ENCODE measurements around the gene C6orf62. TPM values are rescaled to one million over a fixed set of nuclear protein-coding genes. Genes with fewer than 3 reads are reported as not detected.

Gene C6orf62
- total and polyA plus RNA-seq, 4 donors, result 29.6 to 58.6 (median 49.4) TPM

GRCh38 chr6:24699521-24700359, 19.2 kb downstream of the C6orf62 start:
- no peak overlapping the region for H3K9ac ChIP-seq (ENCODE audit: low read depth in 1 of 2, low read length in 2 of 2)
- 44% methylated on average over 3 of the region's 3 CpGs for WGBS
- H3K36me3 ChIP-seq (ENCODE audit: control insufficient read depth in 4 of 4, insufficient read depth in 3 of 4, low read depth in 1 of 4, low read length in 3 of 4), result peaks cover 7 to 43% (median 20%) of the 10 kb centered on the region in 4 donors
- H3K27me3 ChIP-seq (ENCODE audit: control insufficient read depth in 4 of 4, insufficient read depth in 4 of 4, low read length in 3 of 4), result no peaks in the 10 kb centered on the region
- no peak overlapping the region for H3K4me3 ChIP-seq (ENCODE audit: low read depth in 1 of 3, low read length in 3 of 3)
- H3K4me1 ChIP-seq (ENCODE audit: control insufficient read depth in 4 of 4, insufficient read depth in 4 of 4, low read length in 3 of 4), result peaks cover 0 to 6% (median 3%) of the 10 kb centered on the region in 4 donors
- H3K27ac ChIP-seq (ENCODE audit: low read depth in 1 of 2, low read length in 2 of 2), result no peak overlapping the region
- H3K9me3 ChIP-seq (ENCODE audit: control insufficient read depth in 4 of 4, low read length in 3 of 4), result no peaks in the 10 kb centered on the region
- DNase-seq (ENCODE audit: low spot score), result no peak
- no peak for TF ChIP-seq RAD21 (IDR thresholded peaks at IDR 0.05)
- TF ChIP-seq HNF4G (IDR thresholded peaks at IDR 0.05), result no peak
- TF ChIP-seq YY1 (IDR thresholded peaks at IDR 0.05), result no peak
- no peak for TF ChIP-seq RXRA (IDR thresholded peaks at IDR 0.05)
- no peak for TF ChIP-seq HNF4A (conservative IDR thresholded peaks at IDR 0.05)
- TF ChIP-seq GABPA (IDR thresholded peaks at IDR 0.05 in 1 of 2, conservative IDR thresholded peaks at IDR 0.05 in 1 of 2), result no peak
- no peak for TF ChIP-seq MAX (IDR thresholded peaks at IDR 0.05)
- no peak for TF ChIP-seq NR2F2 (IDR thresholded peaks at IDR 0.05)
- no peak for TF ChIP-seq JUND (IDR thresholded peaks at IDR 0.05)
- no peak for TF ChIP-seq EGR1 (IDR thresholded peaks at IDR 0.05; ENCODE audit: low read depth in 2 of 2)
- no peak for TF ChIP-seq TAF1 (conservative IDR thresholded peaks at IDR 0.05)
- no peak for TF ChIP-seq FOXA1 (IDR thresholded peaks at IDR 0.05)
- TF ChIP-seq REST (IDR thresholded peaks at IDR 0.05), result no peak
- TF ChIP-seq, protein P1, sequence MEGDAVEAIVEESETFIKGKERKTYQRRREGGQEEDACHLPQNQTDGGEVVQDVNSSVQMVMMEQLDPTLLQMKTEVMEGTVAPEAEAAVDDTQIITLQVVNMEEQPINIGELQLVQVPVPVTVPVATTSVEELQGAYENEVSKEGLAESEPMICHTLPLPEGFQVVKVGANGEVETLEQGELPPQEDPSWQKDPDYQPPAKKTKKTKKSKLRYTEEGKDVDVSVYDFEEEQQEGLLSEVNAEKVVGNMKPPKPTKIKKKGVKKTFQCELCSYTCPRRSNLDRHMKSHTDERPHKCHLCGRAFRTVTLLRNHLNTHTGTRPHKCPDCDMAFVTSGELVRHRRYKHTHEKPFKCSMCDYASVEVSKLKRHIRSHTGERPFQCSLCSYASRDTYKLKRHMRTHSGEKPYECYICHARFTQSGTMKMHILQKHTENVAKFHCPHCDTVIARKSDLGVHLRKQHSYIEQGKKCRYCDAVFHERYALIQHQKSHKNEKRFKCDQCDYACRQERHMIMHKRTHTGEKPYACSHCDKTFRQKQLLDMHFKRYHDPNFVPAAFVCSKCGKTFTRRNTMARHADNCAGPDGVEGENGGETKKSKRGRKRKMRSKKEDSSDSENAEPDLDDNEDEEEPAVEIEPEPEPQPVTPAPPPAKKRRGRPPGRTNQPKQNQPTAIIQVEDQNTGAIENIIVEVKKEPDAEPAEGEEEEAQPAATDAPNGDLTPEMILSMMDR (IDR thresholded peaks at IDR 0.05; ENCODE audit: low read depth, low read length, missing input control), result no peak
- no peak for TF ChIP-seq ATF3 (IDR thresholded peaks at IDR 0.05)
- TF ChIP-seq ZBTB33 (IDR thresholded peaks at IDR 0.05), result no peak
- no peak for TF ChIP-seq SP1 (IDR thresholded peaks at IDR 0.05)
- TF ChIP-seq FOXA2 (IDR thresholded peaks at IDR 0.05), result no peak

Measured in liver (tissue), 9 donors.